GM18861 (cell line): ENCODE measurements around the gene PARP12.

Experiments used
- ATAC-seq: cut with Tn5 transposase; IDR thresholded peaks from one replicate; pipeline ENCODE4 v1.9.1; 2021; ENCODE audit not compliant: unreplicated experiment

PARP12 gene

DNA sequence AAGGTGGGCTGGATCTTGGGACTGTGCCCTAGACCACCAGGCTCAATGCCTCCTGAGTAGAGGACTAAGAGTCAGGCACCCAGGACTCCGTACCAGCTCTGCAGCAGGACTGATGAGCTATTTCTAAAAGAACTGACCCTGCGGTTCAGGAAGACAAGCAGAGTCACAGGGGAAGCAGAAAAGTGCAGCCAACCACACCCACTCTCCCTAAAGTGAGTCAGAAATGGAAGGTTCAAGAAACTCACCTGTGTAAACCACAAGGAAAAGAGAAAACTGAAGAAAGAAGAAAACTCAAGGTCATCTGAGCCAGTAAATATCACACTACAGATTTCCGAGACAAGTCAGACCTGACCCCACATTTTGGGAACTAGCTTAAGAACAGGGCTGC is 2.5 kb downstream of the PARP12 start:
- ATAC-seq: no peak

DNA sequence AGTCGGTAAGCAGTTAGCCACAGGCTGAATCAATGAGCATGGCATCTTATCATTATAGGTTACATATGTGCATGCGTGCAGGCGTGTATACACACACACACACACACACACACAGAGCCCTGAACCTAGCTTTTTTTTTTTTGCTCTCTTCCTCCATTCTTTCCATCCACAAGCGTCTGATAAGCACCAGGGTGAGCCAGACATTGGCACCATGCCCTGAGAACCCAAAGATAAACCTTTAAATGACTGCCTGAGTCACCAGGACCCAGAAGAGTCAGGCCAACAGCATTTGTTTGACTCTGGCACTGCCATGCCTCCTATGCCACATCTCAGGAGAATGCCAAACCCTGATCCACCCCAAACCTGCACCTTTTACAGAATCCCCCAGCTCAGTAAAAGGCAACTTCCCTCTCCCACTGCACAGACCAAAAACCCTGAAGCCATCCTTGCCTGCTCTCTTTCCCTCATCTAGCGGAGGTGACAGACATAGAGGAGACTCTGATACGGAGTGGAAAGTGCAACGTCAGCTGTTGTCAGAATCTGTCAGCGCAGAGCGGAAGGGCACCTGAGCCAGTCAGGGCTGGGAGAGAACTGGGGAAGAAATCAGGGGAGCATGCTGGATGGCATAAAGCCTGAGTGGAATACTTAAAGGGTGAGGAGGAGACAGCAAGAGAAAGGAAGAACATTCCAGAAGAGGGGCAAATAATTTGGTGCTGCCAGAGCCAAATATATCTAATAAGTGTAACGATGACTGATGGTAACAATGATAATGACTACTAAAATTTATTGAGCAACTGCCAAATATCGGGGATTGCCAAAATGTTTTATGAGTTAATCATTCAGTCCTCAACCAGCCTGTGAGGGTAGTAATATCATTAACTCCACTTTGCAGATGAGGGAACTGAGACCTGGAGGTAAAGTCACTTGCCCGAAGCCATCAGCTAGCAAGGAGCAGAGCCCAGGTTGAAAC is 3.2 kb downstream of the PARP12 start:
- no peak for ATAC-seq

DNA sequence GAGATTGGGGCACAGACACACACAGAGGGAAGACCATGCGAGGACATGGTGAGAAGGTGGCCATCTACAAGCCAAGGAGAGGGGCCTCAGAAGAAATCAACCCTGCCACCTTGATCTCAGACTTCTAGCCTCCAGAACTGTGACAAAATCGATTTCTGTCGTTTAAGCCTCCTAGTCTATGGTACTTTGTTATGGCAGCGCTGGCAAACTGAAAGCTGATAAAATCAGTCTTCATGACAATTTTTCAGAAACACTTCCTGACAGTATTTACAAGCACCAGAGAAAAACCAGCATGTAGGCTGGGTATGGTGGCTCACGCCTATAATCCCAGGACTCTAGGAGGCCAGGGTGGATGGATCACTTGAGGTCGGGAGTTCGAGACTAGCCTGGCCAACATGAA is 4.2 kb downstream of the PARP12 start:
- no peak for ATAC-seq

DNA sequence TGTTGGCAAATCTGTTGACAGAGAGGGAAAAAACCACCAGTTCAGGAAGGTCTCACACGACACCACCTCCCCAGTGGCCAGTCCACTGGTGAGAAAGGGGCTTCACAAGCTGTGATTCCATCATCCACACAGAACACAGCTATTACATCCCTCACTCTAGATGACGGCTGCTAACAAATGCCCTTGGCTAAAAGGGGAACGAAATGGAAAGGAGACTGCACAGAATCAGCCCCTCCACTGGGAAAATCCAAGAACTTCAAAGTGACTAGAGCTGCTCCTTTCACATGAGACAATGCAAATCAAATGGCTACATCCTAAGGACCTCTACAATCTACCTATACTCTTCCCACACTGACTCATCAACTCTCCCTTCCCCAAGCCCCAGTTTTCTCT is 5.6 kb downstream of the PARP12 start:
- no peak for ATAC-seq

DNA sequence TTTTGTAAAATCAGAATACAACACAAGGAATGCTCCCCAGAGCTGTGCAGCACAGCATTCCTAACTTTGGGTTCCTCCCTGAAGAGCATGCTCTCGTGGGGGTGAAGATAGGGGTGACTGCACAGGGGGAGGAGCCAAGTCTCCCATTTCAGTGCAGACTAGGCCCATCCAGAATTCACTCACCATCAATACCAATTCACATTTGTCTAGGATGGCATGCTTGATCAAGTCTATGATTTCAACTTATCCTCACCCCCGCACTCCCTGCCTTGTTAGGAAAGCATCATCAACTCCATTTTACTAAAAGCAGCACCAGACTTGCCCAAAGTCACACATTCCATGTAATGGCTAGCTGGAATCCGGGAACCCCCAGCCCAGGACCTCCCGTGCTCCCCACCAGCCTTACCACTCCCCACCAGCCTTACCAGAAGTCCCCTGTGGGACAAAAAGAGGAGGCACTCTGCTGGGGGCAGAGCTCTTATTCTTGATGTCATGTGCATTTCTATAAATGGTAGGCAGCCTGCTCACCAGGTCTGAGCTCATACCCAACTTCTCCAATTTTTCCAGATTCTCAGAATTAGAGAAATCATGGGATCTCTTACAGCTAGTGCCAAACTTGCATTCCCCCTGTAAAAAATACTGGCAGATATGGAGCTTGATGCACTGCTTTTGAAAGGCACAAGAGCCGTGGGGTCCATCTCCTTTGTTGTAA is 6.2 kb downstream of the PARP12 start:
- ATAC-seq: no peak

DNA sequence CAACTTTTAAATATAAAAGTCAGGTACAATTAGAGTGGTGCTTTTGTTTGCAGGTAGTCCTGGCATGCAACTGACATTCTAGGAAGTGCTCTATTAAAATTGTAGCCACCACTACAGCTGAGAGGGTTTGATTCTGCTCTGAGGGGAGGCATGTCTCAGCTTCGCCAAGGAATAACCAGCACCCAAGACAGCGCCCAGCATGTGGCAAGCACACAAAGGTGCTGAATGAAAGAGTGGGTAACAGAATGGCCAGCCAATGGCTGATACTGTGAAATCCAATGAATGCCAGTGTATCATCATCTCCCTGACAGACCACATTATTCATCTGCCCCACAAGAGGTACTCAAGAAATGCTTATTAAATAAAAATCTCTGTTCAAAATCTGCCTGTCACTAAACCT is 6.9 kb downstream of the PARP12 start:
- ATAC-seq: no peak

DNA sequence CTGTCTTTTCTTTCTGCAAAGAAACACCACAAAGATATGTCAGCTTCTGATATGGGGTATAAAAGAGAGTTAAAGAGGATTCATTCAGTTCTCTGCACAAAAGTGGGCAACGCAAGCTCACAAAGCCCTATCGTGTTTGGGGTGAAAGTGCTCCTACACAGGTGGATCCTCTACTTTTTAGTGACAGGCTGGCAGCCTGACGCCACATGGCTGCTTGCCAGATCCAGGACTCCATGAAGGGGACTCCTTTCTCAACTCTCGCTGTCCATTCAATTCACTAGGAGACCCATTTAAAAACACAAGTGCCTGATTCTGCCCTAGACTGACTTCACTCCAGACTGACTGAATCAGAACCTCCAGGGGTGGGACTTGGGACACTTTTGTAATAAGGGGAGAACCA is 8.0 kb downstream of the PARP12 start:
- no peak for ATAC-seq

DNA sequence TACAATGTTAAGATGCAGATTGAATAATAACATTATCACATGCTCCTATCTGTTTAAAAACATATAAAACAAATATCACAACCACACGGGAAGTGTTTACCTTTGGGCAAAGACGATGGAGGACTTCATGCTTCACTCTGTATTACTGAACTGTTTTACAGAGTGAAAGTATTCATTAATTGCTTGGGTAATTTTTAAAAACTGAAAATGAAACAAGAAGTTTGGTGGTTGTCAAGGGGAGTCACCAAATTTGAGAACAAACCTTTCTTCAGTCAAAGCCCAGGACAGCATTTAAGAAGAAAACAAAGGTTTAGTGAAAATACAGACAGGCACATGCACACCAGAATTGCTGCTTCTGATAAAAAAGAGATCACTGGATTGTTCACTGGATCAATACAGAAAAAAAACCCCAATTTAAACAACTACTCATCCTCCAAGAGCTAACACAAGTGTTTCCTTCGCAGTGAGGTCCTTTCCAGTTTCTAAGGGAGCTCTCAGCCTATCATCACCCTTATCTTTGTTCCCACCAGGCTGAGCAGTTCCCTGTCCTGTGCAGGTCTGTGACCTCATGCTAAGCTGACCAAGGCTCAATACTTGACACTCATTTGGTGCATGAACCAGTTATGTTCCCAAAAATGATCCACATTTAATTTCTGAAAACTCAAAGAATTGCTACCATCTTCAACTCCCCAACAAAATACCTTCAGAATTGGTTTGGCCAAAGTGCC is 8.8 kb downstream of the PARP12 start:
- ATAC-seq: peak; percentile 91

DNA sequence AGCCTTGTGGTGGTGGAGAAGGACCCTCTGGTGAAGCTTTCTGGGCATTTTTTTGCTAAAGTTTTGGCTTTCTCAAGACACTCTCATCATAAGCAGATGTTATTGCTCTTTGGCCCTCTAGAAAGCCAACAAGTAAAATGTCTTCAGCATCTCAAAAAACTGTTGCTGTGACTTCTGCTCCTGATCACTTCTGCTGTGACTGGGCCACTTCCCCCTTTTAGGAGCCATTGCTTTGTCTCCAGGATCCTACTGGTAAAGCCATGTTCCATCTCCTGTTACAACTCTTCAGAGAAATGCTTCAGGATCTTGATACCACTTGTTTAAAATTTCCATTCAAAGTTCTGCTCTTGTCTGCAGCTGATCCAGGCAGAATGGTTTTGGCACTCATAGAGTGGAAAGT is 10.9 kb downstream of the PARP12 start:
- ATAC-seq: no peak

DNA sequence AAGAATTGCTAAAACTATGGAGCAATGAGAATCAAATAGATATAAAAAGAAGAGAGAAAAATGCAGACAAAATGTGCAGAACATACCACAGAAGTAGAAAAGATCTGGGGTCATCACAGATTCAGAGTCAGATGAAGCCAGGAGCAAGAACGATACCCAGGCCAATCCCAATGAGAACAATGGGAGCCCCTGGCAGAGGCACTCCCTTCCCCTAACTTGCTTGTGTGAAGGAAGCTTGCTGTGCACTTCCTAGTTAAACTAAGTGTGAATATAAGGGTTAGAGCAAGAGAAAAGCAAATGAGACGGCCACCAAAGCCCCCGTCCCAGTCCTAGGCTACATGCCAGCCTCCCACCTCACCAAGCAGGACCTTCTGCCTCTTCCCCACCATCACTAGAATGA is 12.7 kb downstream of the PARP12 start:
- no peak for ATAC-seq

DNA sequence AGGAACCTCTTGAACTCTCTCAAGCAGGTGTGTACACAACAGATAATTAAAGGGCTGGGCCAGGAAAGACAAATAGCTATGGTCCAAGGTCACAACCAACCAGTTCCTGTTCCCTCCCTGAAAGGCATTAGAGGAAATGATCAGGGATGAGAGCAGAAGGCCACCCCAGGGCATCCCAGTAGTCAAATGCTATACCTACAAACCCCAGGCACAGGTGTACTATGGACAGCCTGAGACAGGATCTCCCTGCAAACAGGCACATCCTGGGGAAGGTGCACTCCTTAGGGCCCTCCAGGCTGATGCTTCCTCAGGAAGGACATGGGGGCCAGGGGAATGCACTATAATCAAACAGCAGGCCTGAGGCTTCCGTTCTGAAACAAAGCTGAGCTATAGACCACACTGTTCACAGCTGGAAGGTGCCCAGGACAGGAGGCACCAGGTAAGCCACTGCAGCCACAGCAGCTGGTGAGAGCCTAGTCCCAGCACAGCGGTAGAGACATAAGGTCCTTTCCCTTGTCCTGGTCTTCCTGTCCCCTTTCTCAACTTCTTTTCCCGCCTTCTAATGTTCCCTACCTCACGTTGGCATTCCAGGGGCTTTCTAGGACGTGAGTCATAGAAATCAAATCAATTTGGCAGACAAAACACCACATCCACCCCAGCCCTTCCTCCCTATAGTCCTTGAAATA is 13.3 kb downstream of the PARP12 start:
- no peak for ATAC-seq

DNA sequence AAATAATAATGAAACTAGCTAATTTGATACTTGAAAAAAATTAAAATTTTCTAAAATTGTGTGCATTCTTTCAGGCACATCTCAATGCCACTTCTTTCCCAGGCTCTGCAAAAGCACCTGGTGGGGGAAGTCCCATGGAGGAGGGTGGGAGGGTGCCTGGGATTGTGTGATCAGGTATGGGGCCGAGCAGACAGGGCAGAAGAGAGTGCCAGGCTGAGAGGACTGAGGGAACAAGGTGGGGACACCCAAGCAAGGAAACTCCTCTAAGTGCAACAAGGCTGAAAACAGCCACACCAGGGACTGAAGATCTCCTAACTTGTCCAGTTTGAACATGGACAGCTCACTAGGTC is 13.8 kb downstream of the PARP12 start:
- ATAC-seq: no peak

DNA sequence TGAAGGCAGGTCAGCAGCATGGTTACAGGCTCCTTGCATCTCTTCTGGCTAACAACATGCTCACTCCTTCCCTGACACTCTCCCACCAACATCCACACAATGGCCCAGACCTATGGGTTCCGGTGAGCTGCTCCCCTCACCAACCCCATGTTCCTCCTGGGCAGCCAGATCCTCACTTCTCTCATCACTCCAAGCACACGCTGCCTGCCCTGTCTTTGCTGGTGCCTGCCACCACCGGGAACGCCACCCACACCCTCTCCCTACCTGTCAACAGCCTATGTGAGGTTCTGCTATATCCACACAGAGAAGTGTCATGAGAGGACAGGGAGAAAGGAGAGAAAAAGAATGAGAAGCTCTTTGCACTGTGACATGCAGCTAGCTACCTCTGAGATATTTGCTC is 14.6 kb downstream of the PARP12 start:
- ATAC-seq: no peak

DNA sequence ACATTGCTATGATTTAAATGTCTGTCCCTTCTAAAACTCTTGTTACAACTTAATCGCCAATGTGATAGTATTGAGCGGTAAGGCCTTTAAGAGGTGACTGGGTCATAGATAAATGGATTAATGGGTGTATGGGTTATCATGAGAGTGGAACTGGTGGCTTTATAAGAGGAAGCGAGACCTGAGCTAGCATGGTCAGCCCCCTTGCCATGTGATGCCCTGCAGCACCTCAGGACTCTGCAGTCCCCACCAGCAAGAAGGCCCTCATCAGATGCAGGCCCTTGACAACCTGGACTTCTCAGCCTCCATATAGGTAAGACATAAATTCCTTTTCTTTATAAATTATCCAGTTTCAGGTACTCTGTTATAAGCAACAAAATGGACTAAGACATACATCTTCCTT is 15.6 kb downstream of the PARP12 start:
- no peak for ATAC-seq

DNA sequence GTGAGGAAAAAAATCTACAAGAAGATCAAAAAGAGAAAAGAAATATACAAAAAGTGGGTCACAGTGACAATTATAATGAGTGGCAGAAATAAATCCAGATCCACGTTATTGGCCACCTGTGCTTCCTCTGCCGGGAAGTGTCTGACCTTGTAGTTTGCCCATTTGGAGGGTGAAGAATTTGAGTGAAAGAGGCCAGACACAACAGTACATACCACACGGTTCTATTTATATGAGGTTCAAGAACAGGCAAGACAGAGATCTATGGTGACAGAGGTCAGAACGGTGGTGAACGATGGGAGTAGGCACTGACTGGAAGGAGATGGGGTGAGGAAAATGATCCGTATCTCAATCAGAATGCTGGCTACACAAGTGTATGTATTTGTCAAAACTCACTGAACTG is 17.1 kb downstream of the PARP12 start:
- ATAC-seq: no peak

DNA sequence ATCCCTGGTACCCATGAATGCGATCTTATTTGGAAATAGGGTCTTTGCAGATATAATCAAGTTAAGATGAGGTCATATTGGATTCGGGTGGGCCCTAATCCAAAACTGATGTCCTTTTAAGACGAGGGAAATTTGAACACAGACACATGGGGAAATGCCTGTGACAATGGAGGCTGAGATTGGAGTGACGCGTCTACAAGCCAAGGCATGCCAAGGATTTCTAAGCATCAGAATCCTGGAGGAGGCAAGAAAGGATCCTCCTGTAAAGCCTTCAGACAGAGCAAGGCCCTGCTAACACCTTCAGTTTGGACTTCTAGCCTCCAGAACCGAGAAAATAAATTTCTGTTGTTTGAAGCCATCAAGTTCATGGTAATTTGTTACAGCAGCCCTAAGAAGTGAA is 18.5 kb downstream of the PARP12 start:
- ATAC-seq: no peak

DNA sequence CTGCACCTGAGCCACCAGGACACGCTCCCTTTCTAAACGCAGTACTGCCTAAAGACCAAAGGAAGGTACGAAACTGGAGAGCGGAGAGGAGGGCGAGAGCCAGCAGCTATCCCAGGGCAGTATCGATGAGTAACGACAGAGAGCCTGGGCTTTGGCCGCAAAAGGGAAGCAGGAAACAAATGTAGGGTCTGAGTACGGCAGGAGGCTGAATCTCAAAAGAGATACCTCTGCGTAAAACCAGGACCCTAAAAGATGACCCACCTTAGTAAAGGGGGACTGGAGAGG is 20.4 kb downstream of the PARP12 start:
- ATAC-seq: no peak

DNA sequence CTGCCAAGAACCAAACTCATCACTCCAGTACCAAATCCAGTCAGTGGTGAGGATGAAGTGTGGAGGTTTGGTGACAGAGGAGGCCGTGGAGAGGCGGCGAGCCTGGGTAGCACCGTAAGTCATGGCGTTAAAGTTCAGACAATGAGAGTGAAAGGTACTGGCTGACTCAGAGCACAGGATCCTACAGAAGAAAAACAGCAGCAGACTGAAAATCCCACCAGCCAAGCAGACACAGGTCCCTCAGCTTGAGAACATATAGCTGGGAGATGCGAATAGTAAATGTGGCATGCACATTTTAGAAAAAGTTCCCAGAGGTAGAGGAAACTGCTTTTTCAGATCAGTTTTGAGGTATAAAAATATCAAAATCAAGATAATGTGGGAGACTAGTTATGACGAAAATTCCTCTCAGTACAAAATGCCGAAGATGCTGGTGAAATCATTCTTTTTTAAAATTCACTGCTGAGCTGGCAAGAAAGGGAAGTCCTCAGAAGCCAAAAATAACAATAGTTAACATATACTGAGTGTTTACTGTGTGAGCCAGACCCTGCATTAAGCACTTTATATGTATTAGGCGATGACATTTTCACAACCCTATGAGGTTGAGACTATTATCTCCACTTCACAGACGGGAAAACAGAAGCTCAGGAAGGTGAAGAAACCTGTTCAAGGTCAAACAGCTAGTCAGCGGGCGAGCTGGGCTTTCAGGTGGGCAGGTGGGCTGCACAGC is 20.9 kb downstream of the PARP12 start:
- ATAC-seq: no peak

DNA sequence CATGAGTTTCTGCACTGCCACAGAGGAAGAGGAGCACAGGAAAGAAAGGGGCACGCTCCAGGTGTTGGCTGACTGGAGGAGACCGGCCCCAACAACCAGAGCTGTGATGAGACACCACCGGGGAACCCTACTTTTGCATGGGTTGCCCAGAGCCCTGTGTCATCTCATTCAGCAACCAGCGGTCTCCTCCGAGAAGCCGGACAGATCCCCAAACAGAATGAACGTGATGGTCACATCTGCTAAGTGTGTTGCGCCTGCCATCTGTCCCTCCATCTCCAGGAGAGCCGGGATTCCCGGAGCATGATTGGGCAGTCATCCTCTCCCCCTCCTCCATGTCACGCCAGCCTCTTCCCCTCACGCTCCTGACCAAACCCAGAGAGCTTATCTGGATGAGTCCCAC is 22.9 kb downstream of the PARP12 start:
- no peak for ATAC-seq

DNA sequence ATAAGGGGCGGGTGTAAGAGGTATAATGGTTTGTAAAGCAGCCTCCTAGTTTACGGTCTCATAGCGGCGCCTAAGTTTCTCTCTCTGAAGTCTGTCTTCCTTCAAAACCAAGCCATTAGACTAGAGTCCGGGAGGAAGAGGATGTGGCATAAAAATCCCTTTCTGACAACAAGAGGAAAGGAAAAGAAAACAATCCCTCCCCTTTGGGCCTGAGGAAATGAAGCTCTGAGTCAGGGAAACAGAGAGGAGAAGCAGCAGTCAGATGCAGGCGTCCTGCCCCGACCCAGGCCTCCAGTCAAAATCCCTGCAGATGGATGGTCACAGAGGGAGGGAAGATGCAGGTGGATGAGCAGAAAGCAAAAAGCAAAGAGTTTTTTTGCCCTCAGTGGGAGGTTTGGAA is 23.7 kb downstream of the PARP12 start:
- ATAC-seq: no peak
